ENCODE results near the gene ZBTB25. TPM values are rescaled to one million over a fixed set of nuclear protein-coding genes. Genes with fewer than 3 reads are reported as not detected.

ZBTB25 gene
- total RNA-seq, 1 donor from 2014 or later = 9.5 TPM

DNA sequence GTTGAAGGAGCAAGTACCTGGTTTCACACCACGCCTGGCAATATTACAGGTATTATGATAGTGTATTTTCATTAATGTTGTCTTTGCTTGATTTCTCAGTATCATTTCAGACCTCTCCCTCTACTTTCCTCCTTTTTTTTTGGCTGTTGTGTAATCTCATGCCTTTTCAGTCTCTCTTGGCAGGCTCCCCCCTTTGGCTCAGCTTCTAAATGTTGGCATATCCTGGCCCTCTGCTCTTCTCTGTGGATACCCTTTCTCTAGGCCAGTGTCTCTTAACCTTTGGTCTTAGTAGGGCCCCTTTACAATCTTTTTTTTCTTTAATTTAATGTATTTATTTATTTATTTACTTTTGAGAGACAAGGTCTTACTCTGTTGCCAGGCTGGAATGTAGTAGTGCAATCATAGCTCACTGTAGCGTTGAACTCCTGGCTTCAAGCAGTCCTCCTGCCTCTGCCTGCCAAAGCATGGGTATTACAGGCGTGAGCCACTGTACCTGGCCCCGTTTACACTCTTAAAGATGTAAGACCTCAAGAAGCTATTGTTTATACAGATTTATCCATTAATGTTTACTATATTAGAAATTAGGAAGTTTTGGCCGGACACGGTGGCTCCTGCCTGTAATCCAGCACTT lies 102.7 kb downstream of the ZBTB25 start:
- H3K4me2 ChIP-seq (ENCODE audit: low read length) = no peak overlapping the region
- FAIRE-seq = no peak

More for the DNA sequence above, 102.7 kb downstream of the ZBTB25 start:
- H3K9ac ChIP-seq (ENCODE audit: low read length) = no peak overlapping the region
- H2AFZ ChIP-seq (ENCODE audit: low read depth, low read length) = no peak overlapping the region
- no peaks in the 10 kb centered on the region for H3K4me1 ChIP-seq (ENCODE audit: insufficient read depth, low read length)
- H4K20me1 ChIP-seq (ENCODE audit: insufficient read depth, low read length) = no peaks in the 10 kb centered on the region
- Mint-ChIP-seq H3K27me3 (ENCODE audit: low read depth, unreplicated experiment) (no peaks in the 10 kb centered on the region), H3K4me1 (ENCODE audit: low read depth, unreplicated experiment) (no peaks in the 10 kb centered on the region), H3K36me3 (ENCODE audit: low read depth, unreplicated experiment) (peaks cover 16% of the 10 kb centered on the region), H3K4me3 (ENCODE audit: unreplicated experiment) (no peak overlapping the region), H3K27ac (ENCODE audit: unreplicated experiment) (no peak overlapping the region), H3K9me3 (ENCODE audit: unreplicated experiment) (peaks cover 2% of the 10 kb centered on the region)
- H3K9me3 ChIP-seq (ENCODE audit: insufficient read depth, low read depth, low read length) = no peaks in the 10 kb centered on the region
- no peak for DNase-seq (ENCODE audit: low read depth)
- H3K27me3 ChIP-seq (ENCODE audit: insufficient read depth, low read length) = no peaks in the 10 kb centered on the region
- H3K36me3 ChIP-seq (ENCODE audit: insufficient read depth, low read length) = peaks cover 2% of the 10 kb centered on the region
- peaks cover 29% of the 10 kb centered on the region for H3K79me2 ChIP-seq (ENCODE audit: insufficient read depth, low read length)
- no peak overlapping the region for H3K27ac ChIP-seq (ENCODE audit: low read depth, low read length)
- no peak overlapping the region for H3K4me3 ChIP-seq (ENCODE audit: insufficient read depth, low read depth, low read length)
- TF ChIP-seq EZH2 (IDR thresholded peaks at IDR 0.05; ENCODE audit: insufficient read depth, low read length) (no peak), CTCF (IDR thresholded peaks at IDR 0.05; ENCODE audit: insufficient read depth, low read depth, low read length) (no peak)

Other genes with a start within 250 kb of the ZBTB25 start
- 0.16 TPM in 1 of 2 replicates, not detected in the other for gene ESR2, start 209.5 kb downstream of the ZBTB25 start, total RNA-seq
- 51.3 and 56.9 TPM in 2 replicates for gene MTHFD1, start 115.5 kb downstream of the ZBTB25 start, total RNA-seq
- gene AKAP5, start 38.3 kb downstream of the ZBTB25 start, total RNA-seq = 2.9 and 3.1 TPM in 2 replicates
- 43.0 and 45.2 TPM in 2 replicates for gene ZBTB1, start 932 bp upstream of the ZBTB25 start, total RNA-seq
- gene HSPA2, start 36.9 kb upstream of the ZBTB25 start, total RNA-seq = 2.8 and 3.5 TPM in 2 replicates
- 0.91 and 0.94 TPM in 2 replicates for gene PPP1R36, start 46.1 kb upstream of the ZBTB25 start, total RNA-seq
- gene PLEKHG3, start 200.6 kb upstream of the ZBTB25 start, total RNA-seq = 84.1 and 98.6 TPM in 2 replicates

Data from astrocyte (in vitro differentiated cells and primary cell).